GM19467 (cell line): ENCODE measurements around the gene DRC1.

Source experiments
- ATAC-seq: cut with Tn5 transposase; IDR thresholded peaks from one replicate; pipeline ENCODE4 v1.9.1; 2021; ENCODE audit warnings: mild to moderate bottlenecking, moderate library complexity; ENCODE audit not compliant: unreplicated experiment

Gene DRC1

DNA sequence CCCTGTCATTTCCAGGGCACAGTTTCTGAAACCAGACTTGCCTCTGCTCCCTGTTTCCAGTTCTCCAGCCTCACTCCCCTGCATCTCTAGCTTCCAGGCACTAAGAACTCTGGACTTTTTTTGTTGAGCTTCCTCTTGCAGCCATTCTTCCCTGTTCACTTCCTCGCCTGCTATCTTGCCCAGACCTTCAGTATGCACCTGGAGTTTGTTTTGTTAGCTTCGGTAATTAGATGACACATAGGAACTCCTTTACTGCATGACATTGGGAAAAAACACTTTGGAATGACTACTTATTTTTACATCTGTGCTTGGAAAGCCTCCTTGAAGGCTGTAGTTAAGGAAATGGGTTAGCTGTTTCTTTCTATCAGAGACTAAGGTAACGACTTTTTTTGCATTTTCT, 41.0 kb downstream of the DRC1 start:
- ATAC-seq: no peak

DNA sequence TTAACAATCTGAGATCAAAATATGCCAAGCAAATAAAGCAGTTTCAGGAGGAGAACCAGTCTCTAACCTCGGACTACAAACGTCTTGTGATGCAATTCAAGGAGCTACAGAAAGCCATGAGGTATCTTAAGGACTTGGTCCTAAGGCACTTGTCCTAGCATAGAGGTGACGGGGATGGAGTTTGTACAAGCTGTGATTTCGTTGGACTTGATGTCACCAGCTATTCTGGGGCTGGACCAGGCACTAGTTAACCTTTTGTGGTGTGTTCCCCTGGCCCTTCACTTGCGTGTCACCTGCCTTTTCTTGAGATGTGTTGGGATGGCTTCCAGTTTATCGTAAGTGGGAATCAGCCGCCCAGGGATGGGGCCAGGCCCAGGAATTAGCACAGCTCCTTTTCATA, 42.5 kb downstream of the DRC1 start:
- no peak for ATAC-seq

DNA sequence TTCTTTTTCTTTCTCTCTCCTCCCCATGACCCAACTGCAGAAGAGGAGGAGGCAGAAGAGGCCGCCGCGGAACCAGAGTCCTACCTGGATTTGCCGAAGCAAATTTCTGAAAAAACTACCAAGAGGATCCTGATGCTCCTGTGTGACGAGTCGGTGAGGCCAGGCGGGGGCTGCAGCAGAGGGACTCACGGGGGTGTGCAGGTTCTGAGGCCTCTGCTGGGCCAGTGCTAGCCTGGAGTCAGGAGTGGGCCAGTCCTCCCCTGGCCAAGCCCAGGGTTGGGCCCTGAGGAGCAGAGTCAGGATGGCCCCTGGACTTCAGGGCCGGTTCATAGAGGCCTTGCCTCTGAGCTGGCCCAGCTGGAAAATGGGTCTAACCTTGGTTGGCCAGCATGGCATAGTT, 46.9 kb downstream of the DRC1 start:
- ATAC-seq: no peak

DNA sequence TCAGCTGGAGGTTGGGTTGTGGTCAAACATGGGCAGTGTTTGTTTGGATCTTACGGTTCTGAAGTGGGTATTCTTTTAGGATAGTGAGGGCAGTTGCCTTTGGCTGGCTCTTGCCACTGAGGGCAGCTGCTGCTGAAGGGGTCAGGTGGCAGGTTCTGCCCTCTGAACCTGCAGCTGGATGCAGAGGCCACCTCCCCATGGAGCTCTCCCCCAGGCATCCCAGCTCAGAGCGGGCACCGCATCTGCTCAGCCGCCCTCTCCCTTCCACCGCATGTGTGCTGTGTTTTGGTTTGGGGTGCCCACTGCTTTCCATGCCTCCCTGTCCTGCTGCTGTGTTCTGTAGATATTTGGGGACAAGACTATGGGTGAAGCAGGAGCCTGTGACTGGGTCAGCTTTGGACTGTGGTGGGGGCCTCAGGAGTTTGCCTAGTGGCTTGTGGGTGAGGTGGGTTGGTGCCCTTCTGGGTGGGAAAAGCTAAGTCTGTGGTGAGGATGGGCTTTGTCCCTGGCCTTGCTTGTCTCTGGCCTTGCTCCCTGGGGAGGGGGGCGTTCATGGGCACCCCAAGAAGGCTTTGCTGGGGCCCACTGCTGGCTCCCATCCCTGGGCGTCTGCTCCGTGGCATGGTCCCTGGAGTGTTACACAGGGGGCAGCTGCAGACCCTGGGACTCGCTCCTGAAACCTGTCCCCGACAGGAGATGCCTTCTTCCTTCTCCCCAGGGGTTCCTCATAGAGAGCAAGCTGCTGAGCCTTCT, 47.7 kb downstream of the DRC1 start:
- ATAC-seq: no peak

DNA sequence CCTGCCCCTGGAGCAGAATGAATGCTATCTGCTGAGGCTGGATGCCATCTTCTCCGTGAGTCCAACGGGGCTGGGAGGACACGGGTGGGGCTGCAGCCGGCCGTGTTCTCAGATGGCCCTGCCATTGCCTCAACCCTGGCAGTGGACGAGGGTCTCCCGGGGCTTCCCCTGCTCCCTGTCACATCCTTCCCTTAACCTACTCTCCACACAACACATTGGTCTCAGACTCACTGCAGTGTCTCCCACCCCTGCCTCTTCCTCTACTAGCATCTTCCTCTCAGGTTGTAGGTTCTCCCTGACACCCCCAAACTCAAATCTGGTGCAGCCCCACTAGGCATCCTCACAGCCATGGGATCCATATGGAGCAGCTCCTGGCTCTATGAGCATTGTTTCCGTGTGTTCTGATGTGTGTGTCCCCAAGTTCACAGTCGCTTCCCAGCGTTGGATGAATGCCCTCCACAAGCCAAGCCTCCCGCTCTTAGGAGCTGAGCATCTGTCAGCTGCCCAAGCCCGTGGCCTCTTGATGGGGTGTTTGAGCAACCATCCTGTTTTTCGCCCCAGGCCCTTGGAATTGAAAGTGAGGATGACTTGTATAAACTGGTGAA, 48.4 kb downstream of the DRC1 start:
- no peak for ATAC-seq

DNA sequence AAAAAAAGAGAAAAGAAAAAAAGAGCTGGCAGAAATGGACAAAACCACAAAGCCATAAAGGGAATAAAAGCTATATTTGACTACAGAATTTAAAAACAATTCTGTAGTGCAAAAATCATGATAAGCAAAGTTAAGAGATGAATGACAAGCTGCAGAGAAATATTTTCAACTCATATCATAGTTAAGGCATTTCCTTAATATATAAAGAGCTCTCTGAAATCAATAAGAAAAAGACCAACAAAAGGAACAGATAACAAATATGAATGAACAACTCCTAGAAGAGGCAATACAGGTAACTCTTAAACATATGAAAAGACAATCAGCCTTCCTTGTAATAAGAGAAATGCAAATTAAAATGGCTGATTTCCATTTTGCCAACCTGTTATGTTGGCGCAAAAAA, 50.0 kb downstream of the DRC1 start:
- no peak for ATAC-seq

DNA sequence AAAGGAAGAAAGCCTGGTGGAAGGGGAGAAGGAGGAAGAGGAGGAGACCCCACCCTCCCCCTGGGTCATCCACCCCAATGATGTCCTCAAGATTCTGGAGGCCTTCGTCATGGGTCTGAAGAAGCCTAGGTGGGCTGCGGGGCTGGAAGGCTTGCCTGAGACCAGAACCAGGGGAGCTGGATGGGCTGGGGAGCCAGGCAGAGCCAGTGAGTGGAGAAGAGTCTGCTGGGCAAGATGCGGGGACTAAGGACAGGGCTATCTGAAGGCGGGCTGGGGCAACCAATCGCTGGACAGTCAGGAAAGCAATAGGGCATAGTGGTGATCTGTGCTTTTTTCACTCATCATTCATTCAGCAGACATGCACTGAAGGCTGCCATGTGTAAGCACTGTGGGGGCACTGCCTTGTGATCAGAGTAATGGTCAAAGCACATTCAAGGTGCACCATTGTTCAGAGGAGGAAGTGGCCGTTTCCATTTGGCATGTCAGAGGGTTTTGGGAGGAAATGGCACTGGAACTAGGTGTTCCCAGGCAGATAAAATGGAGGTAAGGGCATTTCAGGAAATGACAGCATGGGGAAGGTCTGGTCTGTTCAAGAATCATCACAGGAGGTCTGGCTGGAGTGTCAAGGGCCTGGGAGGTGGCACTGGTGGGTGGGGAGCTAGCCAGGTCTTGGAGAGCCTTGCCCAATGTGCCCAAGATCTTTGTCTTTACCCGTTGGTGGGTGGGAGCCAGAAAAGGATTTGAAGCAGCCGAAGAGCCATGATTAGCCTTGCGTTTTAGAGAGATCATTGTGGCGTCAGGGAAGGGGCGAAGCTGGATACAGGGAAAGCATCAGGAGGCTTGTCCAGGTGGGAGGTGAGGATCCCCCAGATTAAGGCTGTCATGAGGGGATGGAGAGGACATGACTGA, 52.0 kb downstream of the DRC1 start:
- no peak for ATAC-seq

DNA sequence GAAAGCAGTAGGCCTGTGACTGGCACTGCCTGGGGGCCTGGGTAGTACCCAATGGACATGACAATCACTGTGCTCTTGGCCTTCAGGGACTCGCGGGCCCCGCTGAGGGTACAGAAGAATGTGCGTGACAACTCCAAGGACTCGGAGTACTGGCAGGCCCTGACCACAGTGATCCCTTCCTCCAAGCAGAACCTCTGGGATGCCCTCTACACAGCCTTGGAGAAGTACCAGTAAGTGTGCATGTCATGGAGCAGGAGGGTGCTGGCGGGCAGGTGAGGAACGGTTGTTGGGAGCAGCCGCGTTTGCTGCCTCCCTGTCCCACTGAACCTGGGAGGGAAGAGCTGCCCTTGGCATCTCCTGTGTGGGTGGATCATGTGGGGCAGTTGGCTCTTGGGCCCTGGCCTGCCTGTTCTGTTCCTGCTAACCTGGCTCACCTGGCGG, 52.9 kb downstream of the DRC1 start:
- ATAC-seq: no peak

DNA sequence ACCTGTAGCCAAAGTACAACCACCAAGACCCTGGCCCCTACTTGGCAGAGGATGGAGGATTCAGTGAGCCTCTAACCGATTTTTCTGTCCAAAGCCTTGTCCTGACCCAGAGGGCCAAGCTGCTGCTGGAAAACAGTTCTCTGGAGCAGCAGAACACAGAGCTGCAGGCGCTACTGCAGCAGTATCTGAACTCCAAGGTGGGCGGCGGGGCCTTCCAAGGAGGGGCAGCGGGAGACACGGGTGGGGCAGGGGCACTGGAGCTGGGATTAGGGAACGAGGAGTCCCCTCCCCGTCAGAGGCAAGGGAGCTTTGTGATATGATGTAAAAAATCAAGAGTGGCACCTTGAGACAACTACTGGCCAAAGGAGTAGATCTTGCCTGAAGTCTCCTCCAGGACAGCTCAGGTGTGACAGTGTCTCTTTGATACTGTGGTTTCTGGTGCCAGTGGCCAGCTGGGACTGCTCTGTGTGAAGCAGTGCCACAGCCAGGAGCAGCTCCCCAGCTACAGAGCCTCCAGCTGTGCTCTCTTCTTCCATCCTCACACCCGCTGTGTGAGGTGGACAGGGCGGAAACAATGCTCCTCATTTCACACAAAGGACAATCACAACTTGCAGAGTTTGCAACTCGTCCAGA, 53.4 kb downstream of the DRC1 start:
- no peak for ATAC-seq

DNA sequence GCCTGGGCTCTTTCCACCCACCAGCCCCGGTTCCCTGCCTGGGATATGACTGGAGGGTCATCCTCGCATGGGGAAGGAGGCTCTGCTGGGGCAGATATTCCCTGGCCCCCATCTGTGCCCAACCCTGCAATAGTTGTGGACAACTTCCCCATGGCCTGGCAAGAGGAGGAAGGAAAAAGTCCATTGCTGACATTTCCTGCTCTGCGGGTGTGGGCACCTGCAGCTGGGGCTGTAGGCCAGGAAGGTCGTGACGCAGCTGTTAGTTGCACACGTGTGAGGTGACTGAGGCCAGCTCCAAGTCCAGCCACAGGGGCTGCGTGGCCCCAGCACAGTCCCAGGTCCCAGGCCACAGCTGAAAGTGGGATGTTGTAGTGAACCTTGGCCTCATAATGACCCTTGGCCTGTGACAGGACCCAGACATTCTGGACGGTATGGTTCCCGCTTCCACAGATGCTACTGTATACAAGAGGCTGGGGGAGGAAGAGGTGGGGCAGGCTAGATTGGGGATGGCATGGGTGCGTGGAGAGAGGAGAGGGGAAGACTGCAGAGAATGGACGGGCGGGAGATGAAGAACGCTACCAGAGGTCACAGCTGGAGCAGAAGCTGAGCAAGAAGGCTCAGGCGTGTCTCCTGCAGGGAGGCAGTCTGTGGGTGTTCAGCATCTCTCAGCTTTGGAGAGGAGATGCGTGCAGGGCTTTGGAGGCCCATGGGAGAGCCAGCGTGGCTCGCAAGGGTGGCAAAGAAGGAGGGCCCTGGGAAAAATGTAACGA, 54.1 kb downstream of the DRC1 start:
- no peak for ATAC-seq

DNA sequence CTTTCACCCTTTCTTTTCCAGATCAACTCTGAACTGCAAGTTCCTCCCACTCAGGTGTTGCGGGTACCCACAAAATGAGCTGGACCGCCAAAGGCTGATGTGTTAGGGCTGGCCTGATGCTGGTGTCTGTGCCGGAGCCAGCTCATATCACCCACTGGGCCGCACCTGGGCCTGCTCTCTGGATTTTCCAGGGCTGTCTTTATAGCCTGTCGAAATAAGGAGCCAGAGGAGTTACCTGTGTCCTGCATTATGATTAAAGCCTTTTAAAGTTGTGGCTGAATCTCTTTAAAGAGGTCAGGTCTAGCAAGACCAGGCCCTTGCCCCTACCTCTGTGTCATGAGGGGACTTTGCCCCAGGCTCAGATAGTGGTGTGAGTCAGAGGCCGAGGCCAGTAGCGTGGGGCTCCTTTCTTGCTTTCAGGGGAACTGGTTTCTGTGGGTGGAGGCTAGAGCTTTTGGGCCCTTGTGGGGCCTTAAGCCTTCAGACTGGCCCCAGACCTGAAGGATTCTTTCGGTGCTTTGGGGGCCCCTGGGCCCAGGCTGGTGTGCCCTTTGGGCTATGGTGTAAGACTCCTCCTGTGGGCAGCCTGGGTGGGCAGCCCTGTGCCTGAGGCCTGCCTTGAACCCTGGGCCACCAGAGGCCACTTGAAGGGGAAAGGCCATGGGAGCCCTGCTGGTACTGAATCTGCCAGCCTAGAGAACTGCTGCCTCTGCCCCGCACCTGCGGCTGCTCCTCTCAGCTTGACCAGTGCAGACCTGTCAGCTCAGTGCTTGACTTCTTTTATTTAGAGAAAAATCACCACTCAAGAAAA, 54.9 kb downstream of the DRC1 start:
- no peak for ATAC-seq

DNA sequence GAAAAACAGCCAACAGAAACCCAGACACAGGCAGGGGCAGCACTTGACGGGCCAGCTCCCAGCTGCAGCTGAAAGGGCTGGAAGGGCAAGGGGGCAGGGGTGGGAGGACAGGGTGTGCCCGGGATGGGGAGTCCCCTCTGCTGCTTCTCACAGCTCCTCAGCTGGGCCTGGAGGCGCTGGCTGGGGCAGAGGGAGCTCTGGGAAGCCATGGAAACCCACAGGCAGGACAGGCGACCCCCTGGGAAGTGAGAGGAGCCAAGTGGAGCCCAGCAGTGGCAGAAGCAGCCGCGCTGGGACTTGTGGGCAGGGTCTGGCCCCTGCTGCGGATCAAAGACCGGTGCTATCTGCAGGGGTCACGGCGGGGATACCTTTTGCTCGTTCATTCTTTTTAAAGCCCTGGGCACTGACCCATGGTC, 55.5 kb downstream of the DRC1 start:
- no peak for ATAC-seq

DNA sequence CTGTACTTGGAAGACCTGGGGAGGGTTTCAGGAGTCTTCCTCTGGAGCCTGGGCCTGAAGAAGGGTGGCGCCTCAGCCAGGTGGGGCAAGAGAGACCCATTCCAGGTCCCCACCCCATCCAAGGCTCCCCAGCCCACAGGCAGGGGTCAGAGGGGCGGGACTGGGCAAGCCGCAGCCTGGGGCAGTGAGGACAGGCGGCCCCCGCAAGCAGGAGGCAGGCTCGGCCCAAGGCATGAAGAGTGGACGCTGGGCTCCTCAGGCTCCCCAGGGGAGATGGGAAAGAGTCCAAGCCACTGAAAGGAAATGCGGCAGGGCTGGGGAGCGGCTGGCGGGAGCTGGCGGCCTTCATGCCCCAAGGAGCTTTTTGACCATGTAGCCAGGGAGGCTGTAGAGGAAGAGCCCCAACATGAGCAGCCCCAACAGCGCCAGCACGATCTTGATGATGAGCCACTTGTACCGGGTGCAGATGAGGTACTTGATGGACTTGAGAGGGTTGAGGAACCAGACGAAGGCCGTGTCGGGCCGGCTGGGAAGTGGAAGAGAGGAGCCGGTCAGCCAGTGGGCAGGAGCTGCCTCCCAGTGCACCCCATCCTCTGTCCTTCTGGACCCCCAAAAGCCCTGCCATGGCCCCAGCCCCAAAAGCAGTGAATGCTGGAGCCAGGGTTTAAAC, 56.1 kb downstream of the DRC1 start:
- no peak for ATAC-seq

DNA sequence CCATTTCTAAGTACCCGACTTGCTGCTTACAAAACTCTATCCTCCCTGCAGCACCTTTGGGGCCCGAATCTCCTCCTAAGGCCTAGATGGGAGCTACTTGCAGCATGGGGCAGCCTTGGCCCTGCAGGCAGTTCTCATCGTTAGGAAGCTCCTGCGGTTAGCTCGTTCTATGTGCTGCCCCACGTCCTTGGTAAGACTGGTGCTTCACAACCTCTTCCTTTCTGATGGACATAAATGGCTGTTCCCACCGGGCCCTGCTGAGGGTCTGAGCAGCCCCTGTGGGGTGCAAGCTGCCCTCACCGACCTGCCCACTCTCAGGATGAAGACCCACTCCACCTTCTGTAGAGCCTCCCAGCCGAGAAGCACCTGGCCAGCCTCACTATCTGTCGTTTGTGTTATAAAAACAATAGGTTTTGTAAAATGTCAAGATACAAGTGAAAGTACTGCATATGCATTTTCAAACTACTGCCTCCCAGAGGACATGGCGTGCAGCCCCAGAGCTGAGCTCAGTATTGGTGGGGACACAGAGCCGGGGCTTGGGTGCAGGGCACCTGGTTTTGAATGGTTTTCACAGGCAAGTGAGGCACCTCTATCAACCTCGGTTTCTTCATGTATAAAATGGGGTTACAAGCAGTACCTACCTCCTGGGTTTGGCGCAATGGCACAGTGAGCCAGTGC, 56.8 kb downstream of the DRC1 start:
- ATAC-seq: no peak

DNA sequence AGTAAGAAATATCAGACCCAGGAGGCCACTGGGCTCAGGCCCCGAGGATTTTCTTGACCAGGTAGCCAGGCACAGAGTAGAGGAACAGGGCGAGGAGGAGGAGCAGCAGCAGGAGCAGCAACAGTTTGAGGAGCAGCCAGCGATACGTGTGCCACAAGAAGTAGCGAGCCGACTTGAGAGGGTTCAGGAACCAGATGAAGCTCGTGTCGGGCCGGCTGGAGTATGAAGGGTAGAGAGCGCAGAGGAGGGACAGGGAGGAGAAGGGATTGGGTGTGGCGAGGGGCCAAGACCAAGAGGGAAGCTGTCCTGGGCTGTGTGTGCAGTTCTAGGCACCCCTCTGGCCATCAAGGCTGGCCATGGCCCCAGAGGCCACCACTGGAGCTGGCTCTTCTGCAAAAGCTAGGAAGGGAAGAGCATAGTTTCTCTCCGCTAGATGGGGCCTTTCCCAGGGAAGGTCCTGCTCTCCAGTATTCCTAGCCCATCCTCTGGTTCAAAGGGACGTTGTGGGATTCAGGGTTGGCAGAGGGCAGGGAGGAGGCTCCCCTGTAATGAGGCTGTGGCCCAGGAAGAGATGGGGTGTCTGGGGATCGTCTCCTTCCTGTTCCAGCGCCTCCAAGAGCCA, 58.4 kb downstream of the DRC1 start:
- no peak for ATAC-seq

DNA sequence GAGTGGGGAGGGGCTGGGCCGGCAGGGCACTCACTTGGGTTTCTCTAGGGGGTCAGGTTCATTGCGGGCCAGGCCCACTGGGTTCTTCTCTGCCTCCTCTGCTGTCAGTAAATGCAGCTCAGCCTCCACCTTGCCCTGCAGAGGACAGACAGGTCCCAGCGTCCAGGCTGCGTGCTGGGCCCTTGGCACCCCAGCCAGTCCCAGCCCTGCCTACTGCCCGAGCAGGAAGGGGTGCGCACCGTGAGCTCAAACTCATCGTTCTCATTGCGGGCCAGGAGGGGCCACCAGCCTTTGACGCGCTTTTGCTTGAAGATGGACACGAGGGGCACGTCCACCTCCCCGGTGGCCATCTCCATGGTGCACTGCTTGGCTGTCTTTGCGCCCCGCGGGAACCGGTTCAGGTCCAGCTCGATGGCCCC, 58.9 kb downstream of the DRC1 start:
- ATAC-seq: no peak

DNA sequence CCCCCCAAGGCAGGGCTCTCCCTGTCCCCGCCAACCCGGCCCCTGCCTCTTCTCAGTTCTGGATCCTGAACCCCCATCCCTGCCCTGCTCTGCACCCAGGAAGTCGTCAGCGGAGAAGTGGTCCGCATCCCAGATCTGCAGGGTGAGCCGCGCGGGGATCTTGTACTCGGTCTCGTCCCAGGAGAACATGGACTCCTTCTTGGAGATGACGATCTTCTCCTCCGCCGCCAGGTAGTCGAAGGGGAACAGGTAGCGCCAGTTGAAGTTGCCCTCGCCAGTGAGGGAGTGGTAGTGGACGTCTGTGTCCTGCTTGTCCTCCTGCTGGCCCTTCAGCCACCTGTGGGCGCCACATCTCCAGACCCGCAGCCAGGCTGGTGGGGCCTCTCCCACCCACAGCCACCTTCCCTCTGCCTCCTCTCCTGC, 59.9 kb downstream of the DRC1 start:
- ATAC-seq: no peak

DNA sequence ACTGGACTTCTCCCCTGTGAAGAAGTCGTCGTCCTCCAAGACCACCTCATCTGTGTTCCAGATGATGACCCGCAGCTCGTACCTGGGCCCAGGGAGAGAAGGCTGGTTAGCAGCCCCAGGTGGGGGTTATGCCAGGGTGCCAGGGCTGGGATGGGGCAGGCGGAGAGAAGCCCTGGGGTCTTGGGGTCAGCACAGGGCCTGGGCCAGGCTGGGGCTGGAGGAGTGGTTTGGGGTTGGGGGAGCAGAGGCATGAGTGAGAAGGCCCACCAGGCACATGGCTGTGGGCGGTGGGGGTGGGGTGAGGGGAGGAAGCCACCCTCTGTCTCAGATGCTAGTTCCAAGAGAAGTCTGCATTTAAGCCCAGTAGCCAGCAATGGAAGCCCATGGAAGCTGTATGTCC, 60.4 kb downstream of the DRC1 start:
- ATAC-seq: no peak
